Measurements from ENCODE around the gene ITGA7. TPM values are rescaled to one million over a fixed set of nuclear protein-coding genes. Genes with fewer than 3 reads are reported as not detected.

The ITGA7 gene
- total RNA-seq, 2 experiments from 2014 or later = 3.3 to 3.7 TPM

- peaks cover 7% of the 10 kb centered on the region for H3K36me3 Mint-ChIP-seq
- peak overlapping the region; percentile 74 for H3K4me3 Mint-ChIP-seq
- peaks cover 31% of the 10 kb centered on the region for H3K4me1 Mint-ChIP-seq
Observed at GRCh38 chr12:55727643-55728185, 20.0 kb upstream of the ITGA7 start.

DNA sequence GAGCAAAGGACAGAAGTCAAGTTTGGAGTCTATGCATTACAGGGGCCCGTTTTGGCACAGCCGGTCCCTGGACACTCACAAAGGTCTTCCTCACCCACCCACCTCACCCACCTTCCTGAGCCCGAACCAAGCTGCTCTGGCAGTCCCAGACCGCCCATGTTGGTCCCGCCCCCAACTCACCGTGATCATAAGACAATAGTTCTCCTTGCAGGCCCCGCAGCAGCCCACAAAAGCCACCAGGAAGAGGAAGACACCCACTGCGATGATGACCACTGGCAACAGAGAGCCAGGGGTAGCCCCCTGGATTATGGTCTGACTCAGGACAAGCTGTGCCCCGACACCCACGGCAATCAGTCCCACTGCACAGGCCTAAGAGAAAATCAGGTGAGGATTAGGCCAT is 19.3 kb upstream of the ITGA7 start:
- Mint-ChIP-seq H3K36me3 (peaks cover 7% of the 10 kb centered on the region), H3K4me1 (peaks cover 31% of the 10 kb centered on the region), H3K4me3 (peak overlapping the region; percentile 74), H3K27me3 (no peaks in the 10 kb centered on the region), H3K27ac (peak overlapping the region; percentile 70), H3K9me3 (no peaks in the 10 kb centered on the region)
- DNase-seq = no peak

More at GRCh38 chr12:55727643-55728185, 20.0 kb upstream of the ITGA7 start:
- Mint-ChIP-seq H3K9me3 (no peaks in the 10 kb centered on the region), H3K27ac (peak overlapping the region; percentile 70), H3K27me3 (no peaks in the 10 kb centered on the region)
- no peak for DNase-seq

- no peak overlapping the region for H3K27ac Mint-ChIP-seq
- no peaks in the 10 kb centered on the region for H3K27me3 Mint-ChIP-seq
- no peak for DNase-seq
- H3K36me3 Mint-ChIP-seq = peaks cover 6% of the 10 kb centered on the region
- H3K9me3 Mint-ChIP-seq = no peaks in the 10 kb centered on the region
- no peak overlapping the region for H3K4me3 Mint-ChIP-seq
- peaks cover 29% of the 10 kb centered on the region for H3K4me1 Mint-ChIP-seq
Observed at GRCh38 chr12:55725556-55725955, 17.9 kb upstream of the ITGA7 start.

GRCh38 chr12:55724940-55725309 is 17.2 kb upstream of the ITGA7 start:
- no peak for DNase-seq
- Mint-ChIP-seq H3K36me3 (no peaks in the 10 kb centered on the region), H3K4me1 (peaks cover 24% of the 10 kb centered on the region), H3K4me3 (no peak overlapping the region), H3K27me3 (no peaks in the 10 kb centered on the region), H3K9me3 (no peaks in the 10 kb centered on the region), H3K27ac (no peak overlapping the region)

DNA sequence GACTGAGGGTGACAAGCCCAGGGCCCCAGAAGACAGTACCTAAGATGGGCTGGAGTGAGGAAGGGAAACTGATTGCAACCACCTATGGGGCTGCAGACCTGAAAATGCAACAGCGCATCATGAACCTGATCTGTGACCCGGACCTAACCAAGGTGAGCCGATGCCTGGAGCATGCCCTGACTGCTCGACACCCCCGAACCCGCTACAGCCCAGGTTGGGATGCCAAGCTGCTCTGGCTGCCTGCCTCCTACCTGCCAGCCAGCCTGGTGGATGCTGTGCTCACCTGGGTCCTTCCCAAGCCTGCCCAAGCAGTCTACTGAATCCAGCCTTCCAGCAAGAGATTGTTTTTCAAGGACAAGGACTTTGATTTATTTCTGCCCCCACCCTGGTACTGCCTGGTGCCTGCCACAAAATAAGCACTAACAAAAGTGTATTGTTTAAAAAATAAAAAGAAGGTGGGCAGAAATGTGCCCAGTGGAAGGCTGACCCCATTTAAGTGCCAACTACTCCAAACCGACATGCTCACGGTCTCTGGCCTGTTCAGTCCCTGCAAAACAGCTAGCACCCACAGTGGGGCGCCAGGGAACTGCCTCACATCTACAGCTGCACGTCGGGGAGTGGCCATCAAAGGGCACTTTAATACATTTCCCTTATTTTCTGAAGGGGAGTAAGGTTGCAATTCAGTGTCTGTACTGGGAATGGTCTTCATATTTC is 16.7 kb upstream of the ITGA7 start:
- peaks cover 25% of the 10 kb centered on the region for H3K4me1 Mint-ChIP-seq
- no peak overlapping the region for H3K27ac Mint-ChIP-seq

GRCh38 chr12:55723516-55724225 is 16.0 kb upstream of the ITGA7 start:
- H3K4me3 Mint-ChIP-seq = no peak overlapping the region
- no peaks in the 10 kb centered on the region for H3K9me3 Mint-ChIP-seq
- H3K27me3 Mint-ChIP-seq = no peaks in the 10 kb centered on the region
- H3K4me1 Mint-ChIP-seq = peaks cover 26% of the 10 kb centered on the region
- DNase-seq = no peak
- H3K36me3 Mint-ChIP-seq = no peaks in the 10 kb centered on the region
- no peak overlapping the region for H3K27ac Mint-ChIP-seq

More for the DNA sequence above, 16.7 kb upstream of the ITGA7 start:
- Mint-ChIP-seq H3K9me3 (no peaks in the 10 kb centered on the region), H3K27me3 (no peaks in the 10 kb centered on the region), H3K4me3 (no peak overlapping the region), H3K36me3 (no peaks in the 10 kb centered on the region)
- DNase-seq = peak; percentile 64

GRCh38 chr12:55722948-55723347 is 15.2 kb upstream of the ITGA7 start:
- H3K9me3 Mint-ChIP-seq = no peaks in the 10 kb centered on the region
- H3K27ac Mint-ChIP-seq = no peak overlapping the region
- no peaks in the 10 kb centered on the region for H3K36me3 Mint-ChIP-seq
- peaks cover 32% of the 10 kb centered on the region for H3K4me1 Mint-ChIP-seq
- H3K27me3 Mint-ChIP-seq = no peaks in the 10 kb centered on the region
- no peak overlapping the region for H3K4me3 Mint-ChIP-seq
- no peak for DNase-seq

DNA sequence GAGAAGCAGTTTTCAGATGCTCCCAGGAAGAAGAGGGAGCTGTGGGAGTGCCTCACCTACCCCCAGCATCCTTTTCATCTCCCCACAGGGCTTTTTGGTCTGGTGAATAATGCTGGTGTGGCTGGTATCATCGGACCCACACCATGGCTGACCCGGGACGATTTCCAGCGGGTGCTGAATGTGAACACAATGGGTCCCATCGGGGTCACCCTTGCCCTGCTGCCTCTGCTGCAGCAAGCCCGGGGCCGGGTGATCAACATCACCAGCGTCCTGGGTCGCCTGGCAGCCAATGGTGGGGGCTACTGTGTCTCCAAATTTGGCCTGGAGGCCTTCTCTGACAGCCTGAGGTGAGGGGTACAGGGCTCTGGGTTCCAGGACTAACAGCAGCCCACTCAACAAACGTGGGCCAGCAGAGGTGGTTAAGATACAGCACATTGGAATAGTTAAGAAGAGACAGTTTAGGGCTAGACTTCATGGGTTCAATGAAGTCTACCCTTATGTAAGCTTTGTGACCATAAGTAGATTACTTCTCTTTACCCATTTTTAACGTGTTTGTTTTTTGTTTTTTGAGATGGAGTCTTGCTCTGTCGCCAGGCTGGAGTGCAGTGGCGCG is 14.0 kb upstream of the ITGA7 start:
- Mint-ChIP-seq H3K9me3 (no peaks in the 10 kb centered on the region), H3K36me3 (no peaks in the 10 kb centered on the region), H3K27me3 (no peaks in the 10 kb centered on the region), H3K4me1 (peaks cover 34% of the 10 kb centered on the region), H3K27ac (no peak overlapping the region), H3K4me3 (no peak overlapping the region)
- DNase-seq = no peak

GRCh38 chr12:55720894-55721444 is 13.3 kb upstream of the ITGA7 start:
- no peak overlapping the region for H3K4me3 Mint-ChIP-seq
- DNase-seq = no peak
- H3K27me3 Mint-ChIP-seq = peaks cover 2% of the 10 kb centered on the region
- H3K4me1 Mint-ChIP-seq = peaks cover 30% of the 10 kb centered on the region
- no peak overlapping the region for H3K27ac Mint-ChIP-seq
- no peaks in the 10 kb centered on the region for H3K9me3 Mint-ChIP-seq
- peaks cover under 1% of the 10 kb centered on the region for H3K36me3 Mint-ChIP-seq

DNA sequence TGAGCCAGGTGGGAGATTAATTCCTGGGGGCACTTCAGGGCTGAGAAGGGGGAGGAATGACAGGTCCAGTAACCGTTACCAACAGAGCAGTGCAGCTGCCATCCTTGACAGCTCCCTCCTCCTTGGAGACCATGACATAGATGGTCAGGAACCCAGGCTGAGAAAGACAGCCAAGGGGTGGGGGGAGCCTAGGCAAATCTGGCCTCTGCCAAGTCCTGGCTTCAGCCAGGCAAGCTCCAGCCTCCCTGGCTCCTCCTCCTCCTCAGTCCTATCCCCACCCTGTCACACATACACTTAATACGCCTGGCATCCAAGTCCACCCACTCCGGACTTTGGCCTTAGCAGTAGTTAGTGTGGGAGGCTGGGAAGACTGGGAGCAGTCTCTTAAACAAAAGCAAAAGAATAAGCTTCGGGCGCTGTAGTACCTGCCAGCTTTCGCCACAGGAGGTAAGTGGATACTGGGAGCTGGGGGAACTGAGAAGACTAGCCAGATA is 12.4 kb upstream of the ITGA7 start, which contains the start of gene RDH5:
Gene RDH5, plus strand, starts transcription at position 323 of the 494 bp plus-strand sequence. CDS start 792 bp downstream, outside the sequence.
- Mint-ChIP-seq H3K36me3 (peaks cover 4% of the 10 kb centered on the region), H3K27ac (no peak within 1 kb of the TSS), H3K27me3 (peaks cover 7% of the 10 kb centered on the region), H3K4me3 (no peak within 1 kb of the TSS), H3K4me1 (peaks cover 34% of the 10 kb centered on the region), H3K9me3 (no peaks in the 10 kb centered on the region)
- no peak for DNase-seq

DNA sequence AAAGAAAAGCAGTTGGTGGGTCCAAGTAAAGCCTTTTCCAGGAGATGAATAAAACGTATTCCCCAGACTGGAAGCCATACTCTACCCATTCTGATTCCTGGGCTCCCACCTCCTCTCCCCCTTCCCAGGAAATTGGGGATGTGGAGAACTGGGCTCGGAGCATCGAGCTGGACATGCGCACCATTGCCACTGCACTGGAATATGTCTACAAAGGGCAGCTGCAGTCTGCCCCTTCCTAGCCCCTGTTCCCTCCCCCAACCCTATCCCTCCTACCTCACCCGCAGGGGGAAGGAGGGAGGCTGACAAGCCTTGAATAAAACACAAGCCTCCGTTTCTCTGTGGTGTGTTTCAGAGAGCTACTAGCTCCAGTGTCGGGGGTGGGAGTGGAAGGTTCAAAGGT is 11.7 kb upstream of the ITGA7 start:
- Mint-ChIP-seq H3K4me1 (peaks cover 30% of the 10 kb centered on the region), H3K27me3 (peaks cover 7% of the 10 kb centered on the region), H3K9me3 (no peaks in the 10 kb centered on the region), H3K27ac (no peak overlapping the region), H3K36me3 (peaks cover 4% of the 10 kb centered on the region), H3K4me3 (no peak overlapping the region)
- DNase-seq = no peak

GRCh38 chr12:55718624-55719275 is 11.0 kb upstream of the ITGA7 start:
- Mint-ChIP-seq H3K4me3 (no peak overlapping the region), H3K27me3 (peaks cover 7% of the 10 kb centered on the region), H3K4me1 (peaks cover 30% of the 10 kb centered on the region), H3K9me3 (no peaks in the 10 kb centered on the region), H3K27ac (no peak overlapping the region), H3K36me3 (peaks cover 4% of the 10 kb centered on the region)
- DNase-seq = no peak

DNA sequence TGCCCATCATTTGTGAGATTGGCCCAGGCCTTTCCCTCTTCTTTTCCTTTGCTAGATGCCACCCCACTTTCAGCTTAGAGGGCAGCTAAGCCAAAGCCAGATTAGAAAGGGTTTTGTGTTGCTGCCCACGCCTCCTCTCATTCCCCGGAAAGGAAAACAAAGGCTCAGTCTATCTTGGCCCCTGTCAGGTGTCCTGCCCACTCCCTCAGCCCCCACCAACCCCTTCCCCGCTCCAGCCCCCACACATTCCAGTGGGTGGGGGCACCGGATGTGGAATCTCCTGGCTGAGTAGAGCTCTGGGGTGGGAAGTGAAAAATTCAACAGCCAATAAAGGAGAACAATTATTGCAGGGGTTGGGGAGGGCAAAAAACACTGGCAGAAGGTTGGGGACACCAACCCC is 10.3 kb upstream of the ITGA7 start:
- Mint-ChIP-seq H3K4me3 (peak overlapping the region; percentile 92), H3K9me3 (no peaks in the 10 kb centered on the region), H3K27ac (peak overlapping the region; percentile 7), H3K36me3 (peaks cover 4% of the 10 kb centered on the region), H3K4me1 (peaks cover 30% of the 10 kb centered on the region), H3K27me3 (peaks cover 7% of the 10 kb centered on the region)
- no peak for DNase-seq

Measured in activated naive CD8-positive, alpha-beta T cell treated with anti-CD3 and anti-CD28 coated beads for 36 hours (primary cell).